Neuronal stem cell (in vitro differentiated cells): ENCODE data around the gene UBL7.
"Not testable (repeated sequence)": the region's sequence is repeated elsewhere in the genome, so short reads cannot be mapped to it uniquely, and the experiment has no call there.

Experiments
- DNase-seq: peaks from one replicate; pipeline ENCODE4 v3.0.0-alpha.2; 2013; ENCODE audit warnings: low spot score
- H2AFZ ChIP-seq: one replicate; pipeline ENCODE4 v1.6.1; 2013; ENCODE audit warnings: mild to moderate bottlenecking, low read length, inconsistent platforms
- H2AK5ac ChIP-seq: 2 replicates; pipeline ENCODE4 v1.6.1; 2013; ENCODE audit warnings: low read depth, mild to moderate bottlenecking, inconsistent platforms, low read length, moderate library complexity, mixed read lengths
- H2BK120ac ChIP-seq: 2 replicates; pipeline ENCODE4 v1.6.1; 2013; ENCODE audit warnings: low read depth, mild to moderate bottlenecking, inconsistent platforms, low read length, moderate library complexity, mixed read lengths
- H2BK12ac ChIP-seq: one replicate; pipeline ENCODE4 v1.6.1; 2013; ENCODE audit warnings: low read length, inconsistent platforms
- H2BK15ac ChIP-seq: 2 replicates; pipeline ENCODE4 v1.6.1; 2013; ENCODE audit warnings: mild to moderate bottlenecking, low read length, inconsistent platforms, mixed read lengths
- H2BK5ac ChIP-seq: one replicate; pipeline ENCODE4 v1.6.1; 2013; ENCODE audit warnings: inconsistent platforms, mild to moderate bottlenecking, low read length, moderate library complexity
- H3K14ac ChIP-seq: one replicate; pipeline ENCODE4 v1.6.1; 2013; ENCODE audit warnings: low read length, inconsistent platforms
- H3K18ac ChIP-seq: 2 replicates; pipeline ENCODE4 v1.6.1; 2013; ENCODE audit warnings: low read length, inconsistent platforms
- H3K23ac ChIP-seq: 2 replicates; pipeline ENCODE4 v1.6.1; 2013; ENCODE audit warnings: low read depth, mild to moderate bottlenecking, mixed read lengths, low read length, inconsistent platforms; ENCODE audit not compliant: poor library complexity
- H3K27ac ChIP-seq: replicated peaks from 3 replicates; pipeline ENCODE4 v1.5.1; 2013; ENCODE audit warnings: low read length, inconsistent platforms
- H3K27me3 ChIP-seq, 3 experiments: 2 replicates each; pipeline ENCODE4 v1.6.1; 2013; ENCODE audit warnings: low read length in 3 of 3, mild to moderate bottlenecking in 2 of 3, inconsistent platforms in 1 of 3, low read depth in 1 of 3, mixed read lengths in 1 of 3, moderate library complexity in 1 of 3; ENCODE audit not compliant: control insufficient read depth in 3 of 3, insufficient read depth in 3 of 3
- H3K36me3 ChIP-seq, 2 donors: replicated peaks in 1 of 2; 2 replicates each; pipeline ENCODE4 v1.6.1; 2013; ENCODE audit warnings: low read length in 2 of 2; ENCODE audit not compliant: control insufficient read depth in 2 of 2, insufficient read depth in 2 of 2
- H3K4ac ChIP-seq: 2 replicates; pipeline ENCODE4 v1.6.1; 2013; ENCODE audit warnings: inconsistent platforms, mild to moderate bottlenecking, low read length, moderate library complexity
- H3K4me1 ChIP-seq, 2 donors: 1 replicate in 1 of 2; 2 replicates in 1 of 2; pipeline ENCODE4 v1.6.1; 2013; ENCODE audit warnings: low read length in 2 of 2, low read depth in 1 of 2; ENCODE audit not compliant: control insufficient read depth in 2 of 2, insufficient read depth in 1 of 2
- H3K4me2 ChIP-seq: one replicate; pipeline ENCODE4 v1.6.1; 2013; ENCODE audit warnings: mild to moderate bottlenecking, low read length, inconsistent platforms; ENCODE audit not compliant: insufficient read depth, poor library complexity, severe bottlenecking
- H3K4me3 ChIP-seq, 2 donors: 2 replicates each; pipeline ENCODE4 v1.5.1; 2013; ENCODE audit warnings: low read length in 2 of 2, mild to moderate bottlenecking in 2 of 2, inconsistent platforms in 1 of 2, moderate library complexity in 1 of 2
- H3K79me1 ChIP-seq: one replicate; pipeline ENCODE4 v1.6.1; 2013; ENCODE audit warnings: low read depth, mild to moderate bottlenecking, inconsistent platforms, low read length, moderate library complexity
- H3K9ac ChIP-seq: one replicate; pipeline ENCODE4 v1.6.1; 2013; ENCODE audit warnings: mild to moderate bottlenecking, low read depth, low read length, inconsistent platforms; ENCODE audit not compliant: poor library complexity
- H3K9me3 ChIP-seq, 2 donors: replicated peaks in 1 of 2; 2 replicates each; pipeline versions ENCODE3 to v1.6.1; 2013; ENCODE audit warnings: low read length in 2 of 2, mild to moderate bottlenecking in 2 of 2, inconsistent platforms in 1 of 2, low read depth in 1 of 2, mixed read lengths in 1 of 2, moderate library complexity in 1 of 2; ENCODE audit not compliant: control insufficient read depth in 2 of 2, insufficient read depth in 1 of 2
- H4K8ac ChIP-seq: one replicate; pipeline ENCODE4 v1.6.1; 2013; ENCODE audit warnings: low read depth, mild to moderate bottlenecking, inconsistent platforms, low read length, moderate library complexity
- H4K91ac ChIP-seq: one replicate; pipeline ENCODE4 v1.6.1; 2013; ENCODE audit warnings: low read length, low read depth, mild to moderate bottlenecking, inconsistent platforms; ENCODE audit not compliant: poor library complexity
- WGBS, 2 donors: extraction: QIAGEN DNeasy Blood & Tissue Kit; methylation state at CpG; one replicate each; pipeline ENCODE4 v1.1.7; 2013; ENCODE audit warnings: missing lambda C conversion rate in 2 of 2, mixed read lengths in 1 of 2; ENCODE audit not compliant: insufficient read length in 2 of 2, insufficient replicate concordance in 1 of 2; ENCODE audit errors: extremely low coverage in 2 of 2; 5-methylcytosine and 5-hydroxymethylcytosine counted together

Gene UBL7

GRCh38 chr15:74488776-74489175, 27.8 kb upstream of the UBL7 start:
- H2BK5ac ChIP-seq = no peak overlapping the region
- H3K4me2 ChIP-seq = no peak overlapping the region
- no peak overlapping the region for H2AFZ ChIP-seq
- H3K18ac ChIP-seq = no peak overlapping the region
- H3K36me3 ChIP-seq = peaks cover 3 to 7% of the 10 kb centered on the region in 2 donors
- no peak overlapping the region for H3K9ac ChIP-seq
- H3K4me1 ChIP-seq = peaks cover 0 to 3% of the 10 kb centered on the region in 2 donors
- no peak overlapping the region for H2BK120ac ChIP-seq
- no peak overlapping the region for H4K8ac ChIP-seq
- DNase-seq = no peak
- H2BK15ac ChIP-seq = no peak overlapping the region
- no peaks in the 10 kb centered on the region for H3K27me3 ChIP-seq
- H3K79me1 ChIP-seq = no peaks in the 10 kb centered on the region
- H3K23ac ChIP-seq = no peak overlapping the region
- no peak overlapping the region for H3K14ac ChIP-seq
- H4K91ac ChIP-seq = no peak overlapping the region
- no peak overlapping the region for H3K4me3 ChIP-seq
- H2AK5ac ChIP-seq = no peak overlapping the region
- no peak overlapping the region for H2BK12ac ChIP-seq
- no peak overlapping the region for H3K4ac ChIP-seq
- H3K9me3 ChIP-seq = no peaks in the 10 kb centered on the region
- H3K27ac ChIP-seq = no peak overlapping the region
- WGBS, 2 donors = no CpG with 5 or more reads among the region's 1 CpG

GRCh38 chr15:74482661-74483060, 21.7 kb upstream of the UBL7 start:
- Histone ChIP-seq H3K4ac (no peak overlapping the region), H3K4me3 (no peak overlapping the region), H3K18ac (no peak overlapping the region), H3K27me3 (no peaks in the 10 kb centered on the region), H2BK5ac (no peak overlapping the region), H2BK15ac (no peak overlapping the region), H3K79me1 (no peaks in the 10 kb centered on the region), H3K9ac (no peak overlapping the region), H2BK12ac (no peak overlapping the region), H3K23ac (no peak overlapping the region), H3K4me1 (no peaks in the 10 kb centered on the region), H3K4me2 (no peak overlapping the region), H3K36me3 (peaks cover 0 to 12% of the 10 kb centered on the region in 2 donors), H3K27ac (no peak overlapping the region), H3K14ac (no peak overlapping the region), H4K91ac (no peak overlapping the region), H3K9me3 (no peaks in the 10 kb centered on the region), H4K8ac (no peak overlapping the region), H2AFZ (no peak overlapping the region), H2BK120ac (no peak overlapping the region), H2AK5ac (no peak overlapping the region)
- DNase-seq = no peak
- WGBS, 2 donors = no CpG with 5 or more reads among the region's 3 CpGs

- H2BK5ac ChIP-seq, H3K18ac ChIP-seq, H3K9ac ChIP-seq, H3K4me2 ChIP-seq, H3K4me3 ChIP-seq, H3K4me1 ChIP-seq, H3K23ac ChIP-seq, DNase-seq, H3K9me3 ChIP-seq, H4K8ac ChIP-seq, H2BK12ac ChIP-seq, H3K4ac ChIP-seq, H4K91ac ChIP-seq, H2BK120ac ChIP-seq, H3K27ac ChIP-seq, H3K14ac ChIP-seq, H3K27me3 ChIP-seq, H3K79me1 ChIP-seq, H2BK15ac ChIP-seq, H2AK5ac ChIP-seq, H2AFZ ChIP-seq: not testable (repeated sequence)
- peaks cover 0 to 12% of the 10 kb centered on the region in 2 donors for H3K36me3 ChIP-seq
- WGBS, 2 donors = no CpG with 5 or more reads among the region's 27 CpGs
These were observed 19.4 kb upstream of the UBL7 start for GRCh38 chr15:74480364-74480763.

GRCh38 chr15:74471621-74472020, 10.7 kb upstream of the UBL7 start:
- not testable (repeated sequence) for H3K79me1 ChIP-seq, H2BK5ac ChIP-seq, H3K9me3 ChIP-seq, H4K8ac ChIP-seq, H2AK5ac ChIP-seq, H2BK15ac ChIP-seq, H3K4me2 ChIP-seq, H3K14ac ChIP-seq, H3K4me1 ChIP-seq, H4K91ac ChIP-seq, H2BK120ac ChIP-seq, H3K27ac ChIP-seq, H2AFZ ChIP-seq, H3K23ac ChIP-seq, H3K4me3 ChIP-seq, DNase-seq, H3K18ac ChIP-seq, H3K9ac ChIP-seq, H3K27me3 ChIP-seq, H2BK12ac ChIP-seq, H3K4ac ChIP-seq
- H3K36me3 ChIP-seq = peaks cover 14 to 63% of the 10 kb centered on the region in 2 donors
- WGBS, 2 donors = no CpG with 5 or more reads among the region's 7 CpGs
